Measurements from ENCODE around the gene ADAP2. TPM values are rescaled to one million over a fixed set of nuclear protein-coding genes. Genes with fewer than 3 reads are reported as not detected.

ADAP2 gene, protein sequence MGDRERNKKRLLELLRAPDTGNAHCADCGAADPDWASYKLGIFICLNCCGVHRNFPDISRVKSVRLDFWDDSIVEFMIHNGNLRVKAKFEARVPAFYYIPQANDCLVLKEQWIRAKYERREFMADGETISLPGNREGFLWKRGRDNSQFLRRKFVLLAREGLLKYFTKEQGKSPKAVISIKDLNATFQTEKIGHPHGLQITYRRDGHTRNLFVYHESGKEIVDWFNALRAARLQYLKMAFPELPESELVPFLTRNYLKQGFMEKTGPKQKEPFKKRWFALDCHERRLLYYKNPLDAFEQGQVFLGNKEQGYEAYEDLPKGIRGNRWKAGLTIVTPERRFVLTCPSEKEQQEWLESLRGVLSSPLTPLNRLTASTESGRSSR
- not detected for polyA plus RNA-seq (2012; ENCODE audit: insufficient read depth, insufficient read length, low read depth)

DNA sequence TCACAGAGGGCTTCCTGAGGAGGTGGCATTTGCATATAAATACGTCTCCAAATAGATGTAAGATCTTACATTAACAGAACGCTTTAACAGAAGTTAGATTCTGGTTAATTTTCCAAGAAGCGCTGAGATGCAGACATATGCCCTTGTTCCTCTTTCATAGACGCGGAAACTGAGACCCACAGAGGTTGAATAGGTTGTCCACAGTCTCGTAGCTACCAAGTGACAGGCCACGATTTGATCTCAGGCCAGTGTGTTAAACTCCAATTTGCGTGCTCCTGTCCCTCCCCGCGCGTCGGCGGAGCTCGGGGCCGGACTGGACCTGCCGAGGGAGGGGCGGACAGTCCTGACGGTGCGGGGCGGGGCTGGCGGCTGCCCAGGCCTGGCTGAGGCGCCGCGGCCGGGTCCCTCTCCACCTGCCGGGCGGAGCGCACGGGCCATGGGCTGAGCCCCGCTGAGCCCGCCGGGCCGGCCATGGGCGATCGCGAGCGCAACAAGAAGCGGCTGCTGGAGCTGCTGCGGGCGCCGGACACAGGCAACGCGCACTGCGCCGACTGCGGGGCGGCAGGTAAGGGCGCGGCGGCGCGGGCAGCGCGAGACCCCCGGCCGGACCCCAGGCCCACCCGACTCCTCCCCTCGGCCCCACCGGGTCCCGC lies at the start of gene ADAP2:
TSS of gene ADAP2 (plus strand) at position 402 of the 653 bp plus-strand sequence. CDS start at position 472, 70 bp downstream.
- Histone ChIP-seq H3K36me3 (no peaks in the 10 kb centered on the region), H3K27me3 (peaks cover 26% of the 10 kb centered on the region), H3K9me3 (no peaks in the 10 kb centered on the region), H3K4me3 (ENCODE audit: low read depth, low read length) (no peak within 1 kb of the TSS), H3K4me1 (no peaks in the 10 kb centered on the region)
- TF ChIP-seq CTCF (IDR thresholded peaks at IDR 0.05; ENCODE audit: low read depth, low read length): no peak
- DNase-seq: peak; percentile 8

DNA sequence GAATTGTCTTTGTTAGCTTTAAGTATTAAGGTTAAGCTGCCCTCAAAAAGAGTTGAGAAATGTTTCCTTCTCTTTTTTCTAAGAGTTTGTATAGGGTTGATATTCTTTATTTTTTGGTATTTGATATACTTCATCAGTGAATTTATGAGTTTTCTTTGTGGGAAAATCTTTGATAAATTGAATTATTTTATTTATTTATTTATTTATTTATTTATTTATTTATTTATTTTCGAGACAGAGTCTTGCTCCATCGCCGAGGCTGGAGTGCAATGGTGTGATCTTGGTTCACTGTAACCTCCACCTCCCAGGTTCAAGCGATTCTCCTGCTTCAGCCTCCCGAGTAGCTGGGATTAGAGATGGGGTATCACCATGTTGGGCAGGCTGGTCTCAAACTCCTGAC lies 35.6 kb upstream of the ADAP2 start:
- H3K4me1 ChIP-seq: no peaks in the 10 kb centered on the region
- H3K36me3 ChIP-seq: no peaks in the 10 kb centered on the region
- DNase-seq: no peak
- TF ChIP-seq CTCF (IDR thresholded peaks at IDR 0.05; ENCODE audit: low read depth, low read length): no peak
- H3K9me3 ChIP-seq: no peaks in the 10 kb centered on the region
- no peaks in the 10 kb centered on the region for H3K27me3 ChIP-seq
- no peak overlapping the region for H3K4me3 ChIP-seq (ENCODE audit: low read depth, low read length)

- no peak overlapping the region for H3K4me3 ChIP-seq (ENCODE audit: low read depth, low read length)
- no peaks in the 10 kb centered on the region for H3K9me3 ChIP-seq
- no peak for TF ChIP-seq CTCF (IDR thresholded peaks at IDR 0.05; ENCODE audit: low read depth, low read length)
- H3K27me3 ChIP-seq: no peaks in the 10 kb centered on the region
- no peak for DNase-seq
- no peaks in the 10 kb centered on the region for H3K4me1 ChIP-seq
- no peaks in the 10 kb centered on the region; the same call in 1 of the 2 replicates for H3K36me3 ChIP-seq
Measured at GRCh38 chr17:30894236-30894635, 27.5 kb upstream of the ADAP2 start.

DNA sequence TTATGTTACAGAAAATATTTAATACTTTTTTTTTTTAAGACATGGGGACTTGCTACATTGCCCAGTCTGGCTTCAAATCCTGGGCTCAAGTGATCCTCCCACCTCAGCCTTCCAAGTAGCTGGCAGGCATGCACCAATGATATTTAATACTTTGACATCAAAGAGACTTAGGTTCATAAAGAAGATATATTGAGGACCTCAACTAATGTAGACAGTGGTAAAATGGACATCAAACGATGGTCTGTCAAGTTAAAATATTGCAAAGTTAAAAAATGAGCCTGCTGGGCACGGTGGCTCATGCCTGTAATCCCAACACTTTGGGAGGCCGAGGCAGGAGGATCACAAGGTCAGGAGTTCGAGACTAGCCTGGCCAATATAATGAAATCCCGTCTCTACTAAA lies 24.4 kb upstream of the ADAP2 start:
- DNase-seq: no peak
- Histone ChIP-seq H3K9me3 (no peaks in the 10 kb centered on the region), H3K36me3 (no peaks in the 10 kb centered on the region; the same call in 1 of the 2 replicates), H3K4me3 (ENCODE audit: low read depth, low read length) (no peak overlapping the region), H3K4me1 (no peaks in the 10 kb centered on the region), H3K27me3 (no peaks in the 10 kb centered on the region)
- no peak for TF ChIP-seq CTCF (IDR thresholded peaks at IDR 0.05; ENCODE audit: low read depth, low read length)

GRCh38 chr17:30905742-30906100 lies 16.0 kb upstream of the ADAP2 start:
- no peaks in the 10 kb centered on the region for H3K36me3 ChIP-seq
- H3K9me3 ChIP-seq: no peaks in the 10 kb centered on the region
- no peak for DNase-seq
- H3K27me3 ChIP-seq: no peaks in the 10 kb centered on the region
- H3K4me3 ChIP-seq (ENCODE audit: low read depth, low read length): peak overlapping the region; percentile 91
- no peak for TF ChIP-seq CTCF (IDR thresholded peaks at IDR 0.05; ENCODE audit: low read depth, low read length)
- no peaks in the 10 kb centered on the region for H3K4me1 ChIP-seq
